K562 (cell line): ENCODE results near the gene PIH1D1. TPM values are rescaled to one million over a fixed set of nuclear protein-coding genes. Genes with fewer than 3 reads are reported as not detected.

Experiments used
- CHCHD3 ChIP-seq: fragments of 250-450 bp; sonication (Bioruptor Pico); IDR thresholded peaks from 2 replicates; pipeline ENCODE4 v2.1.2; 2022; ENCODE audit warnings: mild to moderate bottlenecking
- CHD2 ChIP-seq: IDR thresholded peaks from 2 replicates; pipeline ENCODE4 v1.6.1; 2011; ENCODE audit warnings: low read depth, low read length
- MAZ ChIP-seq, 2 experiments: fragments of 450-650 bp in 1 of 2; sonication (generic) in 1 of 2; formaldehyde crosslinking; IDR thresholded peaks in 1 of 2; conservative IDR thresholded peaks in 1 of 2; 2 replicates each; pipeline versions ENCODE4 v1.4.0 to v1.5.0; 2020; ENCODE audit warnings: mild to moderate bottlenecking in 1 of 2, missing genetic modification reagents in 1 of 2
- NONO ChIP-seq, 2 experiments: fragments of 200-400 bp in 1 of 2; fragments of 450-650 bp in 1 of 2; formaldehyde crosslinking in 1 of 2; IDR thresholded peaks; 2 replicates each; pipeline ENCODE4 v1.6.1; 2017; ENCODE audit warnings: low read depth in 2 of 2, mild to moderate bottlenecking in 2 of 2, moderate library complexity in 2 of 2, low read length in 1 of 2
- ZBTB1 ChIP-seq: sonication (generic); formaldehyde crosslinking; IDR thresholded peaks from 2 replicates; pipeline ENCODE4 v1.8.1; 2023; ENCODE audit warnings: missing genetic modification reagents, low read depth, mild to moderate bottlenecking, borderline replicate concordance
- ZFPM2 ChIP-seq: fragments of 250-450 bp; sonication (Bioruptor Pico); IDR thresholded peaks from 2 replicates; pipeline ENCODE4 v1.5.1; 2022; ENCODE audit warnings: mild to moderate bottlenecking
- ZNF311 ChIP-seq: fragments of 250-450 bp; sonication (Bioruptor Pico); IDR thresholded peaks from 2 replicates; pipeline ENCODE4 v1.4.0; 2020; ENCODE audit warnings: mild to moderate bottlenecking, moderate library complexity
- ZNF561 ChIP-seq: fragments of 450-650 bp; formaldehyde crosslinking; conservative IDR thresholded peaks from 2 replicates; pipeline ENCODE4 v1.4.0; 2020; ENCODE audit warnings: mild to moderate bottlenecking, moderate library complexity
- ZNF79 ChIP-seq: fragments of 250-450 bp; sonication (Bioruptor Pico); IDR thresholded peaks from 2 replicates; pipeline ENCODE4 v1.4.0; 2020; ENCODE audit warnings: low read depth, mild to moderate bottlenecking, moderate library complexity
- polyA plus RNA-seq, 8 experiments: library from polyadenylated mRNA; depleted of rRNA in 4 of 8; stranded (reverse) in 5 of 8; unstranded in 3 of 8; fragments of >200 nt; fragmentation: Nextera tagmentation in 2 of 8; fragmentation: Illumina TruSeq in 1 of 8; extraction: Ambion mirVana in 2 of 8; extraction: Trizol in 1 of 8; gene quantifications; 2 replicates each; pipeline versions ENCODE4 v1.2.1 to v1.2.3, GENCODE V29; 2011 to 2014; ENCODE audit warnings: inconsistent platforms in 1 of 8, missing spikeins in 1 of 8
- total RNA-seq, 7 experiments: library from RNA; depleted of rRNA in 6 of 7; stranded (reverse); fragments of >200 nt in 6 of 7; fragmentation: Illumina TruSeq in 2 of 7; extraction: Trizol in 2 of 7; gene quantifications; 2 replicates each; pipeline versions ENCODE4 v1.2.1 to v1.2.3, GENCODE V29; 2011 to 2021; ENCODE audit warnings: low replicate concordance in 1 of 7
- TF ChIP-seq, protein P1 (sequence below): fragments of 200-400 bp; formaldehyde crosslinking; IDR thresholded peaks from 2 replicates; pipeline ENCODE4 v1.6.1; 2017; ENCODE audit warnings: mild to moderate bottlenecking, low read depth, low read length, moderate library complexity
- TF ChIP-seq, protein P2 (sequence below): IDR thresholded peaks from 3 replicates; pipeline ENCODE4 v1.6.1; 2011; ENCODE audit warnings: borderline replicate concordance, mild to moderate bottlenecking, moderate library complexity; ENCODE audit not compliant: insufficient read length; ENCODE audit errors: extremely low read depth
- TF ChIP-seq, protein P3 (sequence below): sonication (generic); formaldehyde crosslinking; IDR thresholded peaks from 2 replicates; pipeline ENCODE4 v1.8.0; 2022; ENCODE audit warnings: mild to moderate bottlenecking, missing genetic modification reagents
- TF ChIP-seq, protein P4 (sequence below): fragments of 450-650 bp; conservative IDR thresholded peaks from 2 replicates; pipeline ENCODE4 v1.6.1; 2016; ENCODE audit warnings: missing genetic modification characterization, low read depth, mild to moderate bottlenecking, missing compliant biosample characterization, moderate library complexity
- TF ChIP-seq, protein P5 (sequence below): fragments of 250-450 bp; sonication (Bioruptor Pico); IDR thresholded peaks from 2 replicates; pipeline ENCODE4 v1.5.1; 2021; ENCODE audit warnings: mild to moderate bottlenecking
- TF ChIP-seq, protein P6 (sequence below): fragments of 250-450 bp; sonication (Bioruptor Pico); IDR thresholded peaks from 2 replicates; pipeline ENCODE4 v1.5.0; 2021; ENCODE audit warnings: mild to moderate bottlenecking, borderline replicate concordance

Gene PIH1D1
- total and polyA plus RNA-seq, 9 of the 15 experiments (the other 6 are each of a cell fraction or from before 2014, with no cell fraction given): 26.5 to 224 (median 137) TPM

DNA sequence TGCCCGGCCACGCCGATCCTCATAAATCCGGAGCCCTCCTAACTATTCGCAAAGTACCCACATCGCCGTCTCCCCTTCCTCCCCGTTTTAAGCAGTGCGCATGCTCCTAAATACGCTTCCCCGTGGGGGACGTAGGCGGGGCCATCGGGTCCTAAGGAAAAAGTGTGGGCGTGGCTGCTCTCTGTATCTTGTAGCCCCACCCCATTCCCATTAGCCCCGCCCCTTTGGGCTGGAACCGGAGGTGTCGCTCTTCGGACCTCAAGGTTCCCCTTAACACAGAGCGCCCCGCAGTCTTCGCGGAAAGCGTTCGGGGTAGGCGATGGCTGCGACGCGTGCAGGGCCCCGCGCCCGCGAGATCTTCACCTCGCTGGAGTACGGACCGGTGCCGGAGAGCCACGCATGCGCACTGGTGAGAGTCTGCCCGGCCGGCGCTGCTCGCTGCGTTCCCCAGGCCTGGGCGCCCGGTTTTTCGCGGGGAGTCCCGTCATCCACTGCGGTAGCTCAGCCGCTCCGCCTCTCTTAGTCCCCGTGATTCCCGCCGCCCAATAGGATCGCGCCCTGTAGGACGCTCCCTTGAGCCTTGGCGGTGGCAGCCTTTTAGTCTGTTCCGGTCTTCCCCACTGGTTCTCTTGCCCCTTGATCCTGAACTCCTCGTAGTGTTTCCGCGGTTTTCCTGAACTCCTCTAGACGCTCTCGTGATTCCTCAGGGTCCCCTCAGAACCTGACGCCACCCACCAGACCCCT is 1.6 kb upstream of the PIH1D1 start, which contains the start of gene ALDH16A1 (continued):
- TF ChIP-seq CHD2: peak; percentile 83
- TF ChIP-seq, protein P1, sequence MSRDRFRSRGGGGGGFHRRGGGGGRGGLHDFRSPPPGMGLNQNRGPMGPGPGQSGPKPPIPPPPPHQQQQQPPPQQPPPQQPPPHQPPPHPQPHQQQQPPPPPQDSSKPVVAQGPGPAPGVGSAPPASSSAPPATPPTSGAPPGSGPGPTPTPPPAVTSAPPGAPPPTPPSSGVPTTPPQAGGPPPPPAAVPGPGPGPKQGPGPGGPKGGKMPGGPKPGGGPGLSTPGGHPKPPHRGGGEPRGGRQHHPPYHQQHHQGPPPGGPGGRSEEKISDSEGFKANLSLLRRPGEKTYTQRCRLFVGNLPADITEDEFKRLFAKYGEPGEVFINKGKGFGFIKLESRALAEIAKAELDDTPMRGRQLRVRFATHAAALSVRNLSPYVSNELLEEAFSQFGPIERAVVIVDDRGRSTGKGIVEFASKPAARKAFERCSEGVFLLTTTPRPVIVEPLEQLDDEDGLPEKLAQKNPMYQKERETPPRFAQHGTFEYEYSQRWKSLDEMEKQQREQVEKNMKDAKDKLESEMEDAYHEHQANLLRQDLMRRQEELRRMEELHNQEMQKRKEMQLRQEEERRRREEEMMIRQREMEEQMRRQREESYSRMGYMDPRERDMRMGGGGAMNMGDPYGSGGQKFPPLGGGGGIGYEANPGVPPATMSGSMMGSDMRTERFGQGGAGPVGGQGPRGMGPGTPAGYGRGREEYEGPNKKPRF: no peak
- no peak for TF ChIP-seq ZNF79 (CRISPR knock-in tag)
- TF ChIP-seq ZBTB1: no peak
- TF ChIP-seq, protein P2, sequence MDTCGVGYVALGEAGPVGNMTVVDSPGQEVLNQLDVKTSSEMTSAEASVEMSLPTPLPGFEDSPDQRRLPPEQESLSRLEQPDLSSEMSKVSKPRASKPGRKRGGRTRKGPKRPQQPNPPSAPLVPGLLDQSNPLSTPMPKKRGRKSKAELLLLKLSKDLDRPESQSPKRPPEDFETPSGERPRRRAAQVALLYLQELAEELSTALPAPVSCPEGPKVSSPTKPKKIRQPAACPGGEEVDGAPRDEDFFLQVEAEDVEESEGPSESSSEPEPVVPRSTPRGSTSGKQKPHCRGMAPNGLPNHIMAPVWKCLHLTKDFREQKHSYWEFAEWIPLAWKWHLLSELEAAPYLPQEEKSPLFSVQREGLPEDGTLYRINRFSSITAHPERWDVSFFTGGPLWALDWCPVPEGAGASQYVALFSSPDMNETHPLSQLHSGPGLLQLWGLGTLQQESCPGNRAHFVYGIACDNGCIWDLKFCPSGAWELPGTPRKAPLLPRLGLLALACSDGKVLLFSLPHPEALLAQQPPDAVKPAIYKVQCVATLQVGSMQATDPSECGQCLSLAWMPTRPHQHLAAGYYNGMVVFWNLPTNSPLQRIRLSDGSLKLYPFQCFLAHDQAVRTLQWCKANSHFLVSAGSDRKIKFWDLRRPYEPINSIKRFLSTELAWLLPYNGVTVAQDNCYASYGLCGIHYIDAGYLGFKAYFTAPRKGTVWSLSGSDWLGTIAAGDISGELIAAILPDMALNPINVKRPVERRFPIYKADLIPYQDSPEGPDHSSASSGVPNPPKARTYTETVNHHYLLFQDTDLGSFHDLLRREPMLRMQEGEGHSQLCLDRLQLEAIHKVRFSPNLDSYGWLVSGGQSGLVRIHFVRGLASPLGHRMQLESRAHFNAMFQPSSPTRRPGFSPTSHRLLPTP: no peak
- TF ChIP-seq, protein P3, sequence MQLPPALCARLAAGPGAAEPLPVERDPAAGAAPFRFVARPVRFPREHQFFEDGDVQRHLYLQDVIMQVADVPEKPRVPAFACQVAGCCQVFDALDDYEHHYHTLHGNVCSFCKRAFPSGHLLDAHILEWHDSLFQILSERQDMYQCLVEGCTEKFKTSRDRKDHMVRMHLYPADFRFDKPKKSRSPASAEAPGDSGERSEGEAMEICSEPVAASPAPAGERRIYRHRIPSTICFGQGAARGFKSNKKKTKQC: peak; percentile 75; the same call in 1 of the 2 replicates
- no peak for TF ChIP-seq CHCHD3 (CRISPR knock-in tag)
- TF ChIP-seq, protein P4, sequence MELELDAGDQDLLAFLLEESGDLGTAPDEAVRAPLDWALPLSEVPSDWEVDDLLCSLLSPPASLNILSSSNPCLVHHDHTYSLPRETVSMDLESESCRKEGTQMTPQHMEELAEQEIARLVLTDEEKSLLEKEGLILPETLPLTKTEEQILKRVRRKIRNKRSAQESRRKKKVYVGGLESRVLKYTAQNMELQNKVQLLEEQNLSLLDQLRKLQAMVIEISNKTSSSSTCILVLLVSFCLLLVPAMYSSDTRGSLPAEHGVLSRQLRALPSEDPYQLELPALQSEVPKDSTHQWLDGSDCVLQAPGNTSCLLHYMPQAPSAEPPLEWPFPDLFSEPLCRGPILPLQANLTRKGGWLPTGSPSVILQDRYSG (tag): no peak
- TF ChIP-seq MAZ (CRISPR knock-in tag; conservative IDR thresholded peaks at IDR 0.05 in 1 of 2, IDR thresholded peaks at IDR 0.05 in 1 of 2): peak; percentile 34 to 69
- TF ChIP-seq NONO (IDR thresholded peaks at IDR 0.05; ENCODE audit: low read depth in 2 of 2, low read length in 1 of 2): 0 out of 4 replicates have a peak, but pooled peaks of 1 of the 2 experiments have one; percentile 43
- TF ChIP-seq ZNF561 (CRISPR knock-in tag): no peak
- TF ChIP-seq, protein P5, sequence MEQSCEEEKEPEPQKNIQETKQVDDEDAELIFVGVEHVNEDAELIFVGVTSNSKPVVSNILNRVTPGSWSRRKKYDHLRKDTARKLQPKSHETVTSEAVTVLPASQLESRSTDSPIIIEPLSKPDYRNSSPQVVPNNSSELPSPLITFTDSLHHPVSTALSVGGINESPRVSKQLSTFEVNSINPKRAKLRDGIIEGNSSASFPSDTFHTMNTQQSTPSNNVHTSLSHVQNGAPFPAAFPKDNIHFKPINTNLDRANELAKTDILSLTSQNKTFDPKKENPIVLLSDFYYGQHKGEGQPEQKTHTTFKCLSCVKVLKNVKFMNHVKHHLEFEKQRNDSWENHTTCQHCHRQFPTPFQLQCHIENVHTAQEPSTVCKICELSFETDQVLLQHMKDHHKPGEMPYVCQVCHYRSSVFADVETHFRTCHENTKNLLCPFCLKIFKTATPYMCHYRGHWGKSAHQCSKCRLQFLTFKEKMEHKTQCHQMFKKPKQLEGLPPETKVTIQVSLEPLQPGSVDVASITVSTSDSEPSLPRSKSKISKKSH (CRISPR knock-in tag): no peak
- TF ChIP-seq ZFPM2: 0 out of 2 replicates have a peak, but pooled peaks have one; percentile 21
- no peak for TF ChIP-seq ZNF311
- TF ChIP-seq, protein P6, sequence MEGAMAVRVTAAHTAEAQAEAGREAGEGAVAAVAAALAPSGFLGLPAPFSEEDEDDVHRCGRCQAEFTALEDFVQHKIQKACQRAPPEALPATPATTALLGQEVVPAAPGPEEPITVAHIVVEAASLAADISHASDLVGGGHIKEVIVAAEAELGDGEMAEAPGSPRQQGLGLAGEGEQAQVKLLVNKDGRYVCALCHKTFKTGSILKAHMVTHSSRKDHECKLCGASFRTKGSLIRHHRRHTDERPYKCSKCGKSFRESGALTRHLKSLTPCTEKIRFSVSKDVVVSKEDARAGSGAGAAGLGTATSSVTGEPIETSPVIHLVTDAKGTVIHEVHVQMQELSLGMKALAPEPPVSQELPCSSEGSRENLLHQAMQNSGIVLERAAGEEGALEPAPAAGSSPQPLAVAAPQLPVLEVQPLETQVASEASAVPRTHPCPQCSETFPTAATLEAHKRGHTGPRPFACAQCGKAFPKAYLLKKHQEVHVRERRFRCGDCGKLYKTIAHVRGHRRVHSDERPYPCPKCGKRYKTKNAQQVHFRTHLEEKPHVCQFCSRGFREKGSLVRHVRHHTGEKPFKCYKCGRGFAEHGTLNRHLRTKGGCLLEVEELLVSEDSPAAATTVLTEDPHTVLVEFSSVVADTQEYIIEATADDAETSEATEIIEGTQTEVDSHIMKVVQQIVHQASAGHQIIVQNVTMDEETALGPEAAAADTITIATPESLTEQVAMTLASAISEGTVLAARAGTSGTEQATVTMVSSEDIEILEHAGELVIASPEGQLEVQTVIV: no peak
